Measurements from ENCODE around the gene CILP2. TPM values are rescaled to one million over a fixed set of nuclear protein-coding genes. Genes with fewer than 3 reads are reported as not detected.

CILP2 gene
- total RNA-seq, 1 donor from 2014 or later: 1.1 TPM

- Mint-ChIP-seq H3K36me3 (ENCODE audit: unreplicated experiment) (no peaks in the 10 kb centered on the region), H3K4me3 (ENCODE audit: unreplicated experiment) (no peak overlapping the region), H3K4me1 (ENCODE audit: unreplicated experiment) (peaks cover 15% of the 10 kb centered on the region), H3K27ac (ENCODE audit: unreplicated experiment) (no peak overlapping the region), H3K9me3 (ENCODE audit: unreplicated experiment) (no peaks in the 10 kb centered on the region), H3K27me3 (ENCODE audit: unreplicated experiment) (no peaks in the 10 kb centered on the region)
- no peak for TF ChIP-seq CTCF (IDR thresholded peaks at IDR 0.05)
- no peak for DNase-seq (ENCODE audit: extremely low spot score, unreplicated experiment)
Measured at GRCh38 chr19:19595171-19595701, 57.2 kb downstream of the CILP2 start.

Other genes starting within 250 kb of the CILP2 start
- 61.9 and 71.7 TPM in 2 replicates for gene SUGP1, start 217.8 kb upstream of the CILP2 start, total RNA-seq
- gene MAU2, start 217.4 kb upstream of the CILP2 start, total RNA-seq: 75.7 and 82.3 TPM in 2 replicates
- gene GATAD2A, start 132.6 kb upstream of the CILP2 start, total RNA-seq: 75.6 and 81.3 TPM in 2 replicates
- gene TSSK6, start 22.7 kb upstream of the CILP2 start, total RNA-seq: 1.7 and 2.0 TPM in 2 replicates
- gene NDUFA13, start 22.0 kb upstream of the CILP2 start, total RNA-seq: 372 and 376 TPM in 2 replicates
- 6.1 and 6.3 TPM in 2 replicates for gene YJEFN3, start 9.4 kb upstream of the CILP2 start, total RNA-seq
- gene PBX4, start 80.4 kb downstream of the CILP2 start, total RNA-seq: 0.46 and 0.52 TPM in 2 replicates
- 6.8 and 7.4 TPM in 2 replicates for gene LPAR2, start 90.0 kb downstream of the CILP2 start, total RNA-seq
- gene GMIP, start 105.4 kb downstream of the CILP2 start, total RNA-seq: 10.5 and 12.0 TPM in 2 replicates
- 62.8 and 67.2 TPM in 2 replicates for gene ATP13A1, start 125.4 kb downstream of the CILP2 start, total RNA-seq
- 7.1 and 8.4 TPM in 2 replicates for gene ZNF101, start 130.6 kb downstream of the CILP2 start, total RNA-seq
- gene ZNF14, start 194.8 kb downstream of the CILP2 start, total RNA-seq: 4.7 and 5.3 TPM in 2 replicates

Data from osteocyte (in vitro differentiated cells).